H1 (cell line): ENCODE results near the gene SEZ6L. TPM values are rescaled to one million over a fixed set of nuclear protein-coding genes. Genes with fewer than 3 reads are reported as not detected.

Experiments used
- CTCF ChIA-PET: fragments of 300-600 bp; sonication (Branson Sonifier 250); formaldehyde crosslinking; loops from one replicate; lab custom pipeline; 2021; ENCODE audit not compliant: partially characterized antibody; lab: Charles Lee
- POLR2A ChIA-PET: fragments of 300-600 bp; sonication (Branson Sonifier 250); formaldehyde crosslinking; loops from one replicate; lab custom pipeline; 2021; ENCODE audit warnings: inconsistent platforms; ENCODE audit not compliant: partially characterized antibody; lab: Charles Lee
- DNase-seq, 2 experiments: peaks; one replicate each; pipeline versions ENCODE4 v3.0.0 to v3.0.0-alpha.2; 2010 to 2022; ENCODE audit warnings: low spot score in 2 of 2, low read depth in 1 of 2, mixed read lengths in 1 of 2
- FAIRE-seq: peaks from 2 replicates; lab custom pipeline; 2011; peaks lifted over from hg19 to GRCh38; lab: Jason Lieb, UNC
- H2AFZ ChIP-seq: 2 replicates; pipeline ENCODE4 v1.8.1; 2012; ENCODE audit warnings: low read length, inconsistent platforms
- H2AK5ac ChIP-seq: 2 replicates; pipeline ENCODE4 v1.6.1; 2013; ENCODE audit warnings: low read depth, low read length
- H2BK120ac ChIP-seq: replicated peaks from 2 replicates; pipeline ENCODE3; 2013; ENCODE audit warnings: low read depth, low read length, inconsistent platforms
- H2BK12ac ChIP-seq: 2 replicates; pipeline ENCODE4 v1.6.1; 2013; ENCODE audit warnings: low read depth, low read length
- H2BK15ac ChIP-seq: 2 replicates; pipeline ENCODE4 v1.6.1; 2013; ENCODE audit warnings: low read length
- H2BK20ac ChIP-seq: 2 replicates; pipeline ENCODE4 v1.6.1; 2013; ENCODE audit warnings: low read length
- H2BK5ac ChIP-seq: 2 replicates; pipeline ENCODE4 v1.6.1; 2013; ENCODE audit warnings: low read depth, low read length
- H3K14ac ChIP-seq: 2 replicates; pipeline ENCODE4 v1.6.1; 2013; ENCODE audit warnings: inconsistent platforms; ENCODE audit not compliant: insufficient read length
- H3K18ac ChIP-seq: 2 replicates; pipeline ENCODE4 v1.6.1; 2013; ENCODE audit warnings: low read length; ENCODE audit errors: extremely low read depth
- H3K23ac ChIP-seq: 2 replicates; pipeline ENCODE4 v1.6.1; 2013; ENCODE audit warnings: inconsistent platforms; ENCODE audit not compliant: insufficient read length
- H3K23me2 ChIP-seq: 2 replicates; pipeline ENCODE4 v1.6.1; 2013; ENCODE audit warnings: low read depth, low read length
- H3K27ac ChIP-seq: 2 replicates; pipeline ENCODE4 v1.6.1; 2011; ENCODE audit warnings: low read depth, low read length, inconsistent platforms
- H3K27me3 ChIP-seq, 4 experiments: replicated peaks in 1 of 4; 1 replicate in 1 of 4; 2 replicates in 3 of 4; pipeline versions ENCODE4 v1.6.1 to v1.8.1; 2011 to 2013; ENCODE audit warnings: low read length in 3 of 4, mild to moderate bottlenecking in 3 of 4, inconsistent platforms in 2 of 4, mixed read lengths in 2 of 4, moderate library complexity in 1 of 4; ENCODE audit not compliant: control insufficient read depth in 3 of 4, insufficient read depth in 3 of 4; ENCODE audit errors: extremely low read depth in 1 of 4
- H3K36me3 ChIP-seq, 4 experiments: 2 replicates each; pipeline versions ENCODE4 v1.6.1 to v1.8.1; 2011 to 2013; ENCODE audit warnings: mild to moderate bottlenecking in 4 of 4, low read length in 3 of 4, moderate library complexity in 2 of 4, control low read depth in 1 of 4, inconsistent platforms in 1 of 4; ENCODE audit not compliant: insufficient read depth in 4 of 4, control insufficient read depth in 2 of 4
- H3K4ac ChIP-seq: replicated peaks from 2 replicates; pipeline ENCODE3; 2013; ENCODE audit warnings: low read length, low read depth, mixed read lengths, inconsistent platforms; ENCODE audit not compliant: insufficient read length
- H3K4me1 ChIP-seq, 4 experiments: replicated peaks in 1 of 4; 1 replicate in 1 of 4; 2 replicates in 3 of 4; pipeline versions ENCODE4 v1.6.1 to v1.8.1; 2011 to 2013; ENCODE audit warnings: low read length in 3 of 4, inconsistent platforms in 2 of 4, mixed read lengths in 1 of 4; ENCODE audit not compliant: insufficient read depth in 4 of 4, control insufficient read depth in 3 of 4
- H3K4me2 ChIP-seq, 2 experiments: 2 replicates each; pipeline versions ENCODE4 v1.6.1 to v1.8.1; 2011 to 2013; ENCODE audit warnings: low read depth in 2 of 2, low read length in 2 of 2, control low read depth in 1 of 2, inconsistent platforms in 1 of 2, mild to moderate bottlenecking in 1 of 2; ENCODE audit not compliant: insufficient read depth in 1 of 2
- H3K4me3 ChIP-seq, 4 experiments: fragments of 200-600, 300-600 bp in 1 of 4; sonication (generic), shearing (Covaris generic), sonication (Bioruptor Twin) in 1 of 4; 2 replicates each; pipeline versions ENCODE4 v1.5.1 to v1.8.1; 2011 to 2016; ENCODE audit warnings: low read length in 4 of 4, low read depth in 3 of 4, control low read depth in 2 of 4, inconsistent platforms in 2 of 4, mild to moderate bottlenecking in 2 of 4, mixed read lengths in 1 of 4, moderate library complexity in 1 of 4; ENCODE audit not compliant: insufficient read depth in 2 of 4; ENCODE audit errors: extremely low read depth in 1 of 4
- H3K56ac ChIP-seq: replicated peaks from 2 replicates; pipeline ENCODE3; 2013; ENCODE audit warnings: low read depth, mild to moderate bottlenecking, mixed read lengths, low read length, inconsistent platforms; ENCODE audit not compliant: insufficient read length
- H3K79me1 ChIP-seq: 2 replicates; pipeline ENCODE4 v1.6.1; 2013; ENCODE audit warnings: low read depth, low read length, control low read depth
- H3K79me2 ChIP-seq, 2 experiments: 2 replicates each; pipeline versions ENCODE4 v1.6.1 to v1.8.1; 2012 to 2013; ENCODE audit warnings: low read length in 2 of 2, mild to moderate bottlenecking in 2 of 2, inconsistent platforms in 1 of 2; ENCODE audit not compliant: insufficient read depth in 2 of 2, control insufficient read depth in 1 of 2
- H3K9ac ChIP-seq, 4 experiments: replicated peaks in 1 of 4; 1 replicate in 1 of 4; 2 replicates in 3 of 4; pipeline versions ENCODE4 v1.6.1 to v1.8.1; 2011 to 2013; ENCODE audit warnings: low read depth in 3 of 4, low read length in 3 of 4, control low read depth in 2 of 4, mild to moderate bottlenecking in 2 of 4, moderate library complexity in 2 of 4, inconsistent platforms in 1 of 4; ENCODE audit errors: extremely low read depth in 1 of 4
- H3K9me3 ChIP-seq, 2 experiments: 2 replicates each; pipeline versions ENCODE4 v1.6.1 to v1.8.1; 2012 to 2013; ENCODE audit warnings: mild to moderate bottlenecking in 2 of 2, moderate library complexity in 2 of 2, control low read depth in 1 of 2, inconsistent platforms in 1 of 2, low read depth in 1 of 2, low read length in 1 of 2, mixed read lengths in 1 of 2; ENCODE audit not compliant: insufficient read depth in 2 of 2
- H4K20me1 ChIP-seq, 2 experiments: replicated peaks in 1 of 2; 2 replicates each; pipeline versions ENCODE3 to v1.8.1; 2011 to 2013; ENCODE audit warnings: inconsistent platforms in 2 of 2, low read length in 2 of 2, mild to moderate bottlenecking in 1 of 2; ENCODE audit not compliant: insufficient read depth in 2 of 2, control insufficient read depth in 1 of 2
- H4K5ac ChIP-seq: 2 replicates; pipeline ENCODE4 v1.6.1; 2013; ENCODE audit warnings: low read length, low read depth, mixed read lengths, inconsistent platforms; ENCODE audit not compliant: insufficient read length
- H4K8ac ChIP-seq: 2 replicates; pipeline ENCODE4 v1.8.0; 2013; ENCODE audit warnings: mild to moderate bottlenecking, moderate library complexity, low read length, inconsistent platforms; ENCODE audit not compliant: insufficient read depth; ENCODE audit errors: extremely low read depth
- H4K91ac ChIP-seq: replicated peaks from 2 replicates; pipeline ENCODE3; 2013; ENCODE audit warnings: low read length, mixed read lengths, inconsistent platforms; ENCODE audit not compliant: insufficient read length
- TCF12 ChIP-seq: IDR thresholded peaks from 2 replicates; pipeline ENCODE4 v1.6.1; 2011; ENCODE audit warnings: low read depth, mild to moderate bottlenecking, low read length
- WGBS, 2 experiments: shearing (Covaris generic) in 1 of 2; methylation state at CpG; one replicate each; pipeline versions ENCODE4 v1.1.6 to v1.1.7; 2013 to 2015; ENCODE audit warnings: low lambda C conversion rate in 2 of 2, mixed read lengths in 2 of 2, inconsistent platforms in 1 of 2, low coverage in 1 of 2, missing lambda C conversion rate in 1 of 2; ENCODE audit not compliant: insufficient replicate concordance in 2 of 2, insufficient coverage in 1 of 2, insufficient read length in 1 of 2; ENCODE audit errors: extremely low coverage in 1 of 2, missing lambda C conversion rate in 1 of 2; 5-methylcytosine and 5-hydroxymethylcytosine counted together
- polyA plus RNA-seq, 7 experiments: library from polyadenylated mRNA; depleted of rRNA in 3 of 7; stranded (reverse) in 5 of 7; unstranded in 2 of 7; fragments of >200 nt in 5 of 7; fragments of 200-250 nt in 2 of 7; gene quantifications; 1 replicate in 5 of 7; 2 replicates in 1 of 7; 4 replicates in 1 of 7; pipeline versions ENCODE4 v1.2.1 to v1.2.3, GENCODE V29; 2011 to 2013; ENCODE audit warnings: missing spikeins in 2 of 7, mixed read lengths in 2 of 7
- total RNA-seq: library from RNA; stranded (reverse); fragmentation: NEBNext Ultra II Directional; extraction: Animal tissue kit (Norgen Biotek cat#: 25700); gene quantifications from 2 replicates; pipeline ENCODE4 v1.2.1, GENCODE V29; 2021

SEZ6L gene
- total and polyA plus RNA-seq, 2 of the 8 experiments (the other 6 are each of a cell fraction or from before 2014, with no cell fraction given): 0.06 to 0.33 TPM

DNA sequence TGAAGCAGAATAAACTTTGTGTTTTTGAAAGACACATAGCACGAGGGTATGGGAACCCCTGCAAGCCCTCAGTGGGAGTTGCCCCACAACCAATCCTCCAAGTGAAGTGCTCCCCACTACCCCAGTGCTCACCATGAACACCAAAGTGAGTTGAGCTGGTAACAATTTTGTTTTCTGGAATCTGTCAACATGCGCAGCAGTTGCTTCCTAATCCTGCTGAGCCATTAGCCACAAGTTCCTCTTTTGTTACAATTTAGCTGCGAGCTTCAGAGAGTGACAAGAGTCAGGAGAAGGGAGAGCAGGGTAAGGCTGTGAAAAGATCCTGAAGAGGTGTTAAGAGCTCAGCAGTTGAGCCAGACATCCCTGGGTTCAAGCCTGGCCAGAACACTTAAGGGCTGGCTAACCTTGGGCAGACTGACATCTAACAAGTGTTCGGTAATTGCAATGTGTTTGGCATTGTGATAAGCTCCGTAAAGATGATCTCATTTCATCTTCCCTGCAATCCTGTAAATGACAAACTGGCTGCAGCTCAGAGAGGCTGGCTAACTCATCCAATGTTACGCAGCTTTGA lies 235.7 kb downstream of the SEZ6L start:
- Histone ChIP-seq H3K4ac (no peak overlapping the region), H3K79me2 (no peaks in the 10 kb centered on the region)
- POLR2A ChIA-PET: interaction anchor here (0.9 to 2.3 kb wide), 4 partner anchors 11 to 279 kb away, joined by 3 to 9 read pairs (median 4); no protein-coding TSS in a partner anchor
- TF ChIP-seq TCF12: no peak
- TF ChIP-seq, all 59 proteins: peak for 0
- Histone ChIP-seq H4K20me1 (no peaks in the 10 kb centered on the region), H4K5ac (no peak overlapping the region), H3K4me3 (no peak overlapping the region), H3K9me3 (peaks cover 0 to 4% of the 10 kb centered on the region in 2 experiments; a peak in 1 of 4 replicates), H3K4me1 (no peaks in the 10 kb centered on the region; a peak in 2 of 7 replicates), H3K36me3 (no peaks in the 10 kb centered on the region), H3K4me2 (no peak overlapping the region), H2BK5ac (no peak overlapping the region), H3K23me2 (no peaks in the 10 kb centered on the region), H3K27ac (no peak overlapping the region), H3K23ac (no peak overlapping the region), H3K56ac (no peak overlapping the region), H2BK15ac (no peak overlapping the region), H2BK20ac (no peak overlapping the region), H2BK120ac (no peak overlapping the region), H3K18ac (no peak overlapping the region), H2BK12ac (no peak overlapping the region), H2AK5ac (no peak overlapping the region), H4K91ac (no peak overlapping the region), H2AFZ (no peak overlapping the region), H4K8ac (no peak overlapping the region), H3K9ac (no peak overlapping the region), H3K79me1 (no peaks in the 10 kb centered on the region), H3K27me3 (peaks cover 0 to 2% (median 0%) of the 10 kb centered on the region in 4 experiments; a peak in 1 of 7 replicates), H3K14ac (no peak overlapping the region)
- FAIRE-seq (no peak), DNase-seq (no peak)
- WGBS, 2 experiments: 78% methylated on average over 6 of the region's 6 CpGs; no CpG with 5 or more reads in 1 of the 2 experiments
- CTCF ChIA-PET: interaction anchor here (0.8 to 1.8 kb wide), 9 partner anchors 9 to 55 kb away, joined by 3 to 10 read pairs (median 4); no protein-coding TSS in a partner anchor
